Body of pancreas (tissue), 4 donors: ENCODE data around the gene THSD7A.

Experiments
- POLR2A ChIP-seq, 3 donors: fragments of 450-650 bp; IDR thresholded peaks; one replicate each; pipeline ENCODE4 v1.6.1; 2016; ENCODE audit warnings: antibody characterized with exemption in 3 of 3, mild to moderate bottlenecking in 2 of 3
- TF ChIP-seq, protein P1 (sequence below), 7 experiments: fragments of 450-650 bp in 4 of 7; fragments of 200-600 bp in 3 of 7; sonication (generic) in 3 of 7; IDR thresholded peaks; one replicate each; pipeline ENCODE4 v1.5.1; 2016 to 2019; ENCODE audit warnings: antibody characterized with exemption in 7 of 7

DNA sequence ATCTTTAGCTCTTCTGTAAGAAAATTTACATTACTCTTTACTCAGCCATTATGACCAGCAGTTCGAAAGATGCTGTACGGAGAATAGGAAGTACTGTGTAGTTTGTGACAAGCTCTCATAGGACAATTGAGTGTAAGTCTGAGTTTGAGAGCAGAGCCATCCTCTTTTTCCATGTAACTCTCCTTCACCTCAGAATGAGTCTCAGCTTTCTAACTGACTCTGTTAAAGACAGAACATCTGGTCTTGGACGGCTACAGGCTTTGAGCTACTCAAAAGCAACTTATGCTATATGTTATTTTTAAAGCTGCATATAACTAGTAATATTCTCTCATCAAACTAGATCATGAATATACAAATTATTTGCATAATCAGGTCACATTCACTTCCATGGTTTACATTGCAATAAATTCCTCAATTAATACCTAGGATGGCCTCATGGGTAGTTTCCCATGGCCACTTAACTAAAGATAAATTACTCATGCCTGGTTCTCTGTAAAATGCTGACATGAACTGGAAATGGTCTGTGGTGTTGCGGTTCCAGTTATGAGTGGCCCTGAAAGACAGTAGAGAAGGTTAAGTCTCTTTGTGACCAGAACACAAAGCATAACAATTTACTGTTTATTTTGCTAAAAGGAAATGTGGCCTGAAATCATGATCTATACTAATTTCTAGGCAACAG is 499.7 kb downstream of the THSD7A start:
- TF ChIP-seq, protein P1, sequence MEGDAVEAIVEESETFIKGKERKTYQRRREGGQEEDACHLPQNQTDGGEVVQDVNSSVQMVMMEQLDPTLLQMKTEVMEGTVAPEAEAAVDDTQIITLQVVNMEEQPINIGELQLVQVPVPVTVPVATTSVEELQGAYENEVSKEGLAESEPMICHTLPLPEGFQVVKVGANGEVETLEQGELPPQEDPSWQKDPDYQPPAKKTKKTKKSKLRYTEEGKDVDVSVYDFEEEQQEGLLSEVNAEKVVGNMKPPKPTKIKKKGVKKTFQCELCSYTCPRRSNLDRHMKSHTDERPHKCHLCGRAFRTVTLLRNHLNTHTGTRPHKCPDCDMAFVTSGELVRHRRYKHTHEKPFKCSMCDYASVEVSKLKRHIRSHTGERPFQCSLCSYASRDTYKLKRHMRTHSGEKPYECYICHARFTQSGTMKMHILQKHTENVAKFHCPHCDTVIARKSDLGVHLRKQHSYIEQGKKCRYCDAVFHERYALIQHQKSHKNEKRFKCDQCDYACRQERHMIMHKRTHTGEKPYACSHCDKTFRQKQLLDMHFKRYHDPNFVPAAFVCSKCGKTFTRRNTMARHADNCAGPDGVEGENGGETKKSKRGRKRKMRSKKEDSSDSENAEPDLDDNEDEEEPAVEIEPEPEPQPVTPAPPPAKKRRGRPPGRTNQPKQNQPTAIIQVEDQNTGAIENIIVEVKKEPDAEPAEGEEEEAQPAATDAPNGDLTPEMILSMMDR (IDR thresholded peaks at IDR 0.05) = no peak
- TF ChIP-seq POLR2A (IDR thresholded peaks at IDR 0.05) = no peak
